GM18526 (cell line): ENCODE measurements around the gene IFNB1.

Experiments
- POLR2A ChIP-seq: IDR thresholded peaks from 3 replicates; pipeline ENCODE4 v1.6.1; 2011; ENCODE audit not compliant: insufficient read length; ENCODE audit errors: extremely low read depth

The IFNB1 gene

GRCh38 chr9:21077781-21078180, at the start of gene IFNB1:
Gene IFNB1 (minus strand): TSS chr9:21077942. CDS start chr9:21077869, 73 bp downstream.
- no peak for TF ChIP-seq POLR2A

GRCh38 chr9:21121595-21122251, 44.0 kb upstream of the IFNB1 start:
- TF ChIP-seq POLR2A: no peak

GRCh38 chr9:21121079-21121478, 43.3 kb upstream of the IFNB1 start:
- TF ChIP-seq POLR2A: no peak

- no peak for TF ChIP-seq POLR2A
Measured at GRCh38 chr9:21119093-21119770, 41.5 kb upstream of the IFNB1 start.

- no peak for TF ChIP-seq POLR2A
Measured at GRCh38 chr9:21114311-21114710, 36.6 kb upstream of the IFNB1 start.

- TF ChIP-seq POLR2A: no peak
Measured at GRCh38 chr9:21110708-21111576, 33.2 kb upstream of the IFNB1 start.

GRCh38 chr9:21104787-21105186, 27.0 kb upstream of the IFNB1 start:
- TF ChIP-seq POLR2A: no peak

GRCh38 chr9:21102305-21102704, 24.6 kb upstream of the IFNB1 start:
- no peak for TF ChIP-seq POLR2A

- no peak for TF ChIP-seq POLR2A
Measured at GRCh38 chr9:21097817-21098216, 20.1 kb upstream of the IFNB1 start.

- no peak for TF ChIP-seq POLR2A
Measured at GRCh38 chr9:21096901-21097255, 19.1 kb upstream of the IFNB1 start.

- no peak for TF ChIP-seq POLR2A
Measured at GRCh38 chr9:21096172-21096900, 18.6 kb upstream of the IFNB1 start.

GRCh38 chr9:21095561-21095960, 17.8 kb upstream of the IFNB1 start:
- no peak for TF ChIP-seq POLR2A

- no peak for TF ChIP-seq POLR2A
Measured at GRCh38 chr9:21086538-21086937, 8.8 kb upstream of the IFNB1 start.

GRCh38 chr9:21085005-21085404, 7.3 kb upstream of the IFNB1 start:
- TF ChIP-seq POLR2A: no peak

GRCh38 chr9:21084242-21084850, 6.6 kb upstream of the IFNB1 start:
- no peak for TF ChIP-seq POLR2A

GRCh38 chr9:21082671-21083070, 4.9 kb upstream of the IFNB1 start:
- no peak for TF ChIP-seq POLR2A

- no peak for TF ChIP-seq POLR2A
Measured at GRCh38 chr9:21081999-21082398, 4.3 kb upstream of the IFNB1 start.
